Endothelial cell (in vitro differentiated cells): ENCODE measurements around the gene FBXO3. TPM values are rescaled to one million over a fixed set of nuclear protein-coding genes. Genes with fewer than 3 reads are reported as not detected.

ENCODE experiments used
- DNase-seq: peaks from one replicate; pipeline ENCODE4 v3.0.0; 2021; ENCODE audit warnings: low spot score
- H3K27ac Mint-ChIP-seq: one replicate; pipeline ENCODE4 v1.8.0; 2021; ENCODE audit warnings: mixed read lengths, inconsistent platforms; ENCODE audit not compliant: unreplicated experiment
- H3K27me3 Mint-ChIP-seq: one replicate; pipeline ENCODE4 v1.8.0; 2021; ENCODE audit warnings: mild to moderate bottlenecking, moderate library complexity, mixed read lengths, inconsistent platforms; ENCODE audit not compliant: unreplicated experiment
- H3K36me3 Mint-ChIP-seq: one replicate; pipeline ENCODE4 v1.8.0; 2021; ENCODE audit warnings: mild to moderate bottlenecking, low read depth, mixed read lengths, inconsistent platforms; ENCODE audit not compliant: unreplicated experiment
- H3K4me1 Mint-ChIP-seq: one replicate; pipeline ENCODE4 v1.8.0; 2021; ENCODE audit warnings: mild to moderate bottlenecking, mixed read lengths, inconsistent platforms; ENCODE audit not compliant: unreplicated experiment
- H3K4me3 Mint-ChIP-seq: one replicate; pipeline ENCODE4 v1.8.0; 2021; ENCODE audit warnings: mild to moderate bottlenecking, mixed read lengths, inconsistent platforms; ENCODE audit not compliant: unreplicated experiment
- H3K9me3 Mint-ChIP-seq: one replicate; pipeline ENCODE4 v1.8.0; 2021; ENCODE audit warnings: mixed read lengths, inconsistent platforms; ENCODE audit not compliant: unreplicated experiment
- CTCF ChIP-seq: fragments of 200-600 bp; sonication (generic); IDR thresholded peaks from one replicate; pipeline ENCODE4 v1.5.0; 2021; ENCODE audit warnings: antibody characterized with exemption; ENCODE audit not compliant: unreplicated experiment
- total RNA-seq: library from RNA; stranded (reverse); fragmentation: NEBNext Ultra II Directional; extraction: Animal tissue kit (Norgen Biotek cat#: 25700); gene quantifications from one replicate; pipeline ENCODE4 v1.2.1, GENCODE V29; 2021; ENCODE audit not compliant: unreplicated experiment

Gene FBXO3
- total RNA-seq, 1 donor from 2014 or later: 22.6 TPM

- Mint-ChIP-seq H3K4me3 (peak overlapping the region; percentile 34), H3K9me3 (no peaks in the 10 kb centered on the region), H3K36me3 (no peaks in the 10 kb centered on the region), H3K4me1 (peaks cover 30% of the 10 kb centered on the region), H3K27ac (no peak overlapping the region), H3K27me3 (peaks cover 7% of the 10 kb centered on the region)
- no peak for TF ChIP-seq CTCF
- DNase-seq: no peak
Measured at GRCh38 chr11:33691066-33691864, 83.1 kb downstream of the FBXO3 start.

Other genes with a start within 250 kb of the FBXO3 start
- not detected for gene C11orf91, start 73.7 kb downstream of the FBXO3 start, total RNA-seq
- 101 TPM for gene CD59, start 38.1 kb downstream of the FBXO3 start, total RNA-seq
- gene LMO2, start 117.6 kb upstream of the FBXO3 start, total RNA-seq: 223 TPM